Measurements from ENCODE around the gene OR52E8.

The OR52E8 gene

GRCh38 chr11:5833446-5833845 is 24.0 kb downstream of the OR52E8 start:
- Histone ChIP-seq H3K36me3 (ENCODE audit: insufficient read depth, low read length) (no peaks in the 10 kb centered on the region; the same call in 1 of the 2 replicates), H3K9ac (ENCODE audit: low read depth, low read length) (no peak overlapping the region), H3K9me3 (ENCODE audit: control insufficient read depth, insufficient read depth, low read length) (no peaks in the 10 kb centered on the region), H3K4me1 (ENCODE audit: insufficient read depth, low read length) (no peaks in the 10 kb centered on the region)

- no peaks in the 10 kb centered on the region; the same call in 1 of the 2 replicates for H3K36me3 ChIP-seq (ENCODE audit: insufficient read depth, low read length)
- no peaks in the 10 kb centered on the region for H3K4me1 ChIP-seq (ENCODE audit: insufficient read depth, low read length)
- H3K9ac ChIP-seq (ENCODE audit: low read depth, low read length) = peak overlapping the region; percentile 8; the same call in 1 of the 2 replicates
- no peaks in the 10 kb centered on the region for H3K9me3 ChIP-seq (ENCODE audit: control insufficient read depth, insufficient read depth, low read length)
These were observed 26.2 kb downstream of the OR52E8 start for GRCh38 chr11:5831196-5831829.

- no peaks in the 10 kb centered on the region for H3K9me3 ChIP-seq (ENCODE audit: control insufficient read depth, insufficient read depth, low read length)
- no peak overlapping the region for H3K9ac ChIP-seq (ENCODE audit: low read depth, low read length)
- H3K4me1 ChIP-seq (ENCODE audit: insufficient read depth, low read length) = no peaks in the 10 kb centered on the region; the same call in 1 of the 2 replicates
- no peaks in the 10 kb centered on the region for H3K36me3 ChIP-seq (ENCODE audit: insufficient read depth, low read length)
These were observed 39.1 kb downstream of the OR52E8 start for GRCh38 chr11:5818245-5818886.

- H3K36me3 ChIP-seq (ENCODE audit: insufficient read depth, low read length) = no peaks in the 10 kb centered on the region
- no peak overlapping the region for H3K9ac ChIP-seq (ENCODE audit: low read depth, low read length)
- no peaks in the 10 kb centered on the region for H3K9me3 ChIP-seq (ENCODE audit: control insufficient read depth, insufficient read depth, low read length)
- no peaks in the 10 kb centered on the region; the same call in 1 of the 2 replicates for H3K4me1 ChIP-seq (ENCODE audit: insufficient read depth, low read length)
These were observed 42.0 kb downstream of the OR52E8 start for GRCh38 chr11:5815534-5815933.

- H3K9me3 ChIP-seq (ENCODE audit: control insufficient read depth, insufficient read depth, low read length) = no peaks in the 10 kb centered on the region
- no peaks in the 10 kb centered on the region for H3K36me3 ChIP-seq (ENCODE audit: insufficient read depth, low read length)
- H3K9ac ChIP-seq (ENCODE audit: low read depth, low read length) = no peak overlapping the region
- H3K4me1 ChIP-seq (ENCODE audit: insufficient read depth, low read length) = no peaks in the 10 kb centered on the region; the same call in 1 of the 2 replicates
These were observed 47.3 kb downstream of the OR52E8 start for GRCh38 chr11:5809905-5810795.

- no peaks in the 10 kb centered on the region; the same call in 1 of the 2 replicates for H3K4me1 ChIP-seq (ENCODE audit: insufficient read depth, low read length)
- peak overlapping the region; percentile 44; the same call in 1 of the 2 replicates for H3K9ac ChIP-seq (ENCODE audit: low read depth, low read length)
- no peaks in the 10 kb centered on the region; the same call in 1 of the 2 replicates for H3K9me3 ChIP-seq (ENCODE audit: control insufficient read depth, insufficient read depth, low read length)
- no peaks in the 10 kb centered on the region for H3K36me3 ChIP-seq (ENCODE audit: insufficient read depth, low read length)
These were observed 48.4 kb downstream of the OR52E8 start for GRCh38 chr11:5809122-5809519.

GRCh38 chr11:5808500-5809121 is 48.9 kb downstream of the OR52E8 start, which contains the start of gene OR52N2:
OR52N2 (plus strand) TSS chr11:5808924; CDS start chr11:5820336, 11,412 bp downstream.
- H3K4me1 ChIP-seq (ENCODE audit: insufficient read depth, low read length) = no peaks in the 10 kb centered on the region; the same call in 1 of the 2 replicates
- H3K9me3 ChIP-seq (ENCODE audit: control insufficient read depth, insufficient read depth, low read length) = no peaks in the 10 kb centered on the region; the same call in 1 of the 2 replicates
- H3K9ac ChIP-seq (ENCODE audit: low read depth, low read length) = peak within 1 kb of the TSS; percentile 44; the same call in 1 of the 2 replicates
- no peaks in the 10 kb centered on the region for H3K36me3 ChIP-seq (ENCODE audit: insufficient read depth, low read length)

- H3K4me1 ChIP-seq (ENCODE audit: insufficient read depth, low read length) = no peaks in the 10 kb centered on the region
- H3K9me3 ChIP-seq (ENCODE audit: control insufficient read depth, insufficient read depth, low read length) = no peaks in the 10 kb centered on the region; the same call in 1 of the 2 replicates
- H3K36me3 ChIP-seq (ENCODE audit: insufficient read depth, low read length) = no peaks in the 10 kb centered on the region
- H3K9ac ChIP-seq (ENCODE audit: low read depth, low read length) = no peak overlapping the region
These were observed 49.9 kb downstream of the OR52E8 start for GRCh38 chr11:5807580-5807979.
